Epidermal melanocyte (primary cell): ENCODE measurements around the gene SLC35B2.
A peak's percentile ranks its signal among the peaks of the same experiment; 100 is the strongest.

Experiments used
- DNase-seq: peaks from one replicate; pipeline ENCODE4 v3.0.0; 2011; ENCODE audit warnings: low spot score; ENCODE audit not compliant: insufficient read length

Gene SLC35B2

DNA sequence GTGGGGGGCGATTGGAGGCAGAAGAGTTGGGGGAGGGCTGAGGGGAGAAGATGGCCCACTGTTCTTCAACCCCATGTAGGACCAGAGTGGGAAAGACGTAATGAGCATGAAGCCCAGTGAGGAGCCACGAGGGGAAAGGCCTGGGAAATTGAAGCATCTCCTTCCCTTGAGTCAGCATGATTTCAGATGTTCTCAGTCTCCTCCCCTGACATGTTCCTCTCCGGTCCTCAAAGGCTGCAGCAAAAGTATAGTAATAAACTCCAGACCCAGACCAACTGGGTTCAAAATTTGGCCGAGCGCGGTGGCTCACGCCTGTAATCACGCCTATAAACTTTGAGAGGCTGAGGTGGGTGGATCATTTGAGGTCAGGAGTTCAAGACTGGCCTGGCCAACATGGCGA lies 9.9 kb upstream of the SLC35B2 start:
- DNase-seq = no peak

DNA sequence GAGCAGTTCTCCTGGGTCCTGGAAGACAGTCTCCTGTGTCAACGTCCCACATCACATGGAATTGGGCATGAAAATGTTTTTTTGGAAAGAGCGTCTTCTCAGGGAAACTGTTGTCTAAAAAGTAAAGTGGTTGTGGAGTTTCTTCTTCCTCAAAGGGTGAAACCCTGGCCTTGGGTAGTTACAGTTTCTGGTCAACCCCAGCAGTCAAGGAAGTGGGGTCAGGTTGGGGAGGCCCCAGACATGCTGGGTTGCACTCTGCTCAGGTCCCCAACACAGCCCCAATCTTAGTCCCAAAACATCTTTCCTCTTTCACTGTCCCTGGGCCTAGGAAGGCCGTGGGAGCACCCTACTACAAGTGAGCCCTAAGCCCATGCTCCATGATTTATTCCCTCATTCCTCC lies 9.0 kb upstream of the SLC35B2 start:
- DNase-seq = no peak

DNA sequence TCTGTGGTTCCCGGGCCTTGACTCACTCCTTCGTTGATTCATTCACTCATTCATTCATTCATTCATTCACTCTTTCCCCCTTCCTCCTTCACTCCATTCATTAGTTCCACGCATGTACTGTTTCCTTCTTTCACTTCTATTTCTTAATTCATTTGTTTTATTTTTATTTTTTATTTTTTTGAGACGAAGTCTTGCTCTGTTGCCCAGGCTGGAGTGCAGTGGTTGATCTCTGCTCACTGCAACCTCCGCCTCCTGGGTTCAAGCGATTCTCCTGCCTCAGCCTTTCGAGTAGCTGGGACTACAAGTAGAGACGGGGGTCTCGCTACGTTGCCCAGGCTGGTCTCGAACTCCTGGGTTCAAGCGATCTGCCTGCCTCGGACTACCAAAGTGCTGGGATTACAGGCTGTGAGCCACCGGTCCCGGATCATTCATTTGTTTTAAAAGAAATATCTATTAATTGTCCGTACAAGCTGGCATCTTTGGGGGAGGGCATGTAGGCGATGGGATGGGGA lies 8.4 kb upstream of the SLC35B2 start:
- no peak for DNase-seq

DNA sequence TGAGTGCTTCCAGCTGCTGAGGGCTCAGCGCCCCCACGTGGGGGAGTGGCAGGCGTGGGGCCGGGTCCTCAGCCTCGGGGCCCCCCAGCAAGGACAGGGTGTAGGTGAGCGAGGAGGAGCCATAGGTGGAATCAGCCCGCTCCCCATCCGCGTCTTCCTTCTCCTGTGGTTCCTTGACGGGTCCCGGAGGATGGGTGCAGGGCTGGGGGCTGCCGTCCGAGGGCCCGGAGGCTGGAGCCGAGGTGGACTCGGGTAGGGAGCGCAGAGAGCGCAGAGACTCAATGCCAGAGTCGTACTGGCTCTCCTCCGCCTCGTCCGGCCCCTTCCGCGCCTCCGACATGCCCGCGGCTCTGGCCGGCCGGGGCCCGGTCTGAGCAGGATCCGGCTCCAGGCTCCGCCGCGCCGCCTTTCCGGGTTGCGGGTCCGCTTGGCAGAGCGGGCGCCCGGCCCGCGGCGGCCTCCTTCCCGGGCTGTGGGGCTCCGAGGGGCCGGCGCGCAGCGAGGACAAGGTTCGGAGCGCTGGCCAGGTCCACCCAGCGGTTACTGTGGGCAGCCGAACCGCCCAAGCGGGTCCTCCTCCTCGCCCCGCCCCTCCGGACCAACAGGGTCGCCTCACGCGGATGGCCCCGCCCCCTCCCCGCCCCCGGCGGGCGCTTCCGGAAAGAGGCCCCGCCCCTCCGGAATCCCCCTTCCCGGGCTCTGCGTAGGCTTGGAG lies 7.8 kb upstream of the SLC35B2 start, which contains the start of gene NFKBIE:
Gene NFKBIE (minus strand): TSS at position 545 of the 715 bp plus-strand sequence. CDS start 205 bp downstream, at position 340.
- DNase-seq = peak; percentile 97

DNA sequence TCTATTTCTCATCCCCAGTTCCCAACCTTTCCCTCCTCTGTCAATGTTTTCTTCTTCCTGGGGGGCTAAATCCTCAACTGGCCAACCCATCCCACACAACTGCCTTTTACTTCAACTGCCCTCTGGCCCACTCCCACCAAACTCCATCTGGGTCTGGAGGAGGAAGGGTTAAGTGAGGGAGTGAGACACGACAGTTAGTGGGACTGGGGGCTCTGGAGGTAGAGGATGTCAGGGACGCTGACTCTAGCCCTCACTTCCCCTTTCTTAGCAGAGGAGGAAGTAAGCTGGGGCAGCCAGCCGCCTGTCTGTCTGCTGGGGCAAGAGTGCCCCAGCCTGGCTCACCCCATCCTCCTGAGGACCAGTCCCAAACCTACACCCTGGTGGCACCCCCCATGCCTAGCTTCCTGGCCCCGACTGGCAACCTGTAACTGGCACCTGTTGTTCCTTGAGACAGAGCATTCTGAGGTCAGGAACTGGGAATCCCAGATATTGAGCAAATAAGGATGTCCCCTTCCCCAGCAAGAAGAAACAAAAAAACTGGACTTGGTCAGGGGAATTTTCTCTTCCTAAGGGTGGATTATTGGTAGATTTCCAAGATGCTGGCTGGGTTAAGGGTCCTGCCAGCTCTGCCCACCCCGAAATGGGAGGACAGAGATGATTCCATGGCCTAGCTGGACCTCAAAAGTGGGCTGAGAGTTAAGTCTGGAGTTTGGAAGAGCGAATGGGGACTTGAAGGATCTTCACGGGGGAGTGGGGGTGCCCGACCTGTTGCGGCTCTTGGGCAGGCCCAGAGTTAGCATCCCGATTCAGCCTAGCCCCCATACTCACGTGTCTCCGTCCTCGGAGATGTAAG lies 7.1 kb upstream of the SLC35B2 start:
- no peak for DNase-seq

DNA sequence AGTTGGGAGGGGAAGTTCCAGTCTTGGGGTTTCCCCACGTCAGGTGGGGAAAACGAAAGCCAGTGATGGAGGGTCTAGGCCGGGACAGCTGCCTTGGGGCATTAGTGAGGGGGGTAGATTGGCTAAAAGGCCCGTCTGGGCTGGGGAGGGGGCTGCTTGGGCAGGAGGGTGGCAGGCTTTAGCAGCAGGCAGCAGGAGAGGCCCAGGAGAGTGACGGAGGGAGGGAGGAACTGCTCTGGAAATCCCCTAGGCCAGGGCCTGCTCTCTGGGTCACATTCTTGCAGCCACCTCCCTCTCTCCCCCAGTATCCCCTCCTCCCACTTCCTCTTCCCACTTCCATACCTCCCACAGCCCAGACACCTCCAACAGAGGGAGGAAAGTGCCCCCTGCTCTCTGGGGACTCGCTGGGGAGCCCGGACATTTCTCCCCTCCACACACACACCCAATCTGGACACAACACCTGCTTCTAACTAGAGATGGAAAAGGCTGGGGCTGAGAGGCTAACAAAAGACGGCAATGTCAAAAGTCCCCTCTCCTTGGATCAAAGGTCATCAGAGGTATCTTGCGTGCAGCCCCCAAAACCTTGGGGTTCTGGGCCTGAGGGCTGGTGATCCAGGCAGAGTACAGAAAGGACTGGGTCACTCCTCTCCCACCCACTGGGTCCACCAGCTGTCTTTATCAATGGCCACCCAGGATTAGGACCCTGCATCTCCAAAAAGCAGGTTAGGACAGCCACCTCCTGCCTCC lies 6.2 kb upstream of the SLC35B2 start:
- DNase-seq = no peak

DNA sequence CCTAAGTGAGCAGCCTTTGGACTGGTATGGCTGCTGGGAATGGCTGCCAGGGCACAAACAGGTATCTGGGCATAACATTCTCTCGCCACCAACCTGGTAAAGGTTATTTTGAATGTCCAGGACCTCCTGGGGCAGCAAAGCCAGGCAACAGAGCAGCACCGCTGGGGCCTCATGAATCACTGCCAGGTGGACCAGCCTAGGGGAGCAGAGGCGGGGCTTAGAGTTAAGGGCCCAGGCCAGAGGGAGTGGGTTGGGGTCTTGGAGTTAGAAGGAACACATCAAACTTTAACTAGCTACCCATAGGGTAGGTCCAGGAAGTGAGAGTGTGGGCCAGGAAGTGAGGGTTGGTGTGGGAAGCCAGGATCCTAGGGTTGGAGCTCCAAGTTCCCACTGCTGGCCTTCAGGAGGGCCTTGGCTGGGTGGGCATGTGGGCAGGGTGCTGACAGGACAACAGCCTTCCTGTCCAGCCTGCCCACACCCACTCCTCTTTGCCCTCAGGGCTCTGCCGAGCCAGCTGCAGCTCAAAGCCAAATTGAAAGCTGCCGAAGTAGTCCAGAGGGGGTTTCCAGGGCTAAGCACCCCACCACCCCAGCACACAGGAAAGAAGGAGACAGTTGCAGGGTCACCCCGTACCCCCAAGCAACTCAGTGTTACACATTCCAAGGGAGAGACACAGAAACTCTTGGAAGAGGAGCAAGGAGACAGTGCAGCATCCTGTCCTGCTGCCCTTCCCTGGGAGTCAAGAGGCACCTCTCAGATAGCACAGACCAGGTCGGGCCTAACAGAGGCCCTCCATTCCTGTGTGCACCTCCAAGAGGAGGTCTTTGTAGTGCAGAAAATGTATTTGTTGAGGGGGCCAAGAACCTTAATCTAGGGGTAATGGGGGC lies 5.4 kb upstream of the SLC35B2 start:
- no peak for DNase-seq

DNA sequence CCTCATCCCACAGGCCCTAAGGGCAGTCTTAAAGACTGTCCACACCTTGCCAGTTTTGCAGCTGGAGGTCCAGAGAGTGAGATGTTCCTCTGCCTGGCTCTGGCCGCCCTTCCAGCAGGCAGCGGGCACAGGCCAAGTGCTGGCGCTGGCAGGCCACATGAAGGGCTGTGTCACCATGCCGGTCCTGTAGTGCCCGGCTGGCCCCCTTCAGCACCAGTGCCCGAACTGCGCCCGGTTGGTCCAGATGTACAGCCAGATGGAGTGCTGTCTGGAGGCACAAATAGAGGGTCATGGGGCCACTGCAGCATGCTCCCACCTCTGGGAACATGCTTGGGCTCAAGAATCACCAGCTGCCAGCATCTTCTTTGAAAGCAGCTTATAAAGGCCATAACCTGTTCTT lies 4.3 kb upstream of the SLC35B2 start:
- DNase-seq = no peak

DNA sequence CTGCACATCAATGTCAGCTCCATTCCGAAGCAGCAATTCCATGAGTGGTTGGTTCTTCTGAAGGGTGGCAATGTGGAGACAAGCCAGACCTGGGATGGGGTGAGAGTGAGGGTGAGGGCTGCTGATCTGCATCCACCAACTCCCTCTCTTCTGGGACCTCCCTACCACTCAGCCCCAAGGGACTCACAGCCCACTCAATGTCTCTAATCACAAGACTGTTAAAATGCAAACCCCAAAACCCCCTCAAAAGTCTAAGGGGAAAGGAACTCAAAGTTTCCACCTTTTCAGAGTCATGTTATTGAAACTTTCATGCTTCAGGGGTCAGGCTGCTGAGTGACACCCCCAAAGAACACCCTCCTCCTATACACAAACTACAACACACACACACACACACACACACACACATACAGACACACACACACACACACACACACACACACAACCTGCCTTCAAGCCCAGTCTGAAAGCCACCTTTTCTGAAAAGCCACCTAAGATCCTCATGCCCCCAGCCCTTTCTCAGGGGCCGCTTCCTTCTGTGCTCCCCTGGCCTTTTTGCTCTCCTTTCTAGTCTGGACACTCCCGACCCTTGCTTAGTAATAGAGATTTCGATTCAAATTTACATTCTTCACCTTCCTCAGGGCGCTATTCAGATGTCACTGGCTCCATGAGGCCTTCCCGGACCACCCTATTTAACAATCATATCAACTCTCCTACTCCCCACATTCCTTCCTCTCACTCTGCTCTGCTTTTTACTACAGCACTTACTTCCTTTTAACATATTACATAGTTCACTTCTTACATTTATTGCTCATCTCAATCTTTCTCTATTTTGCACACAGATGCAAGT lies 3.3 kb upstream of the SLC35B2 start:
- DNase-seq = no peak

DNA sequence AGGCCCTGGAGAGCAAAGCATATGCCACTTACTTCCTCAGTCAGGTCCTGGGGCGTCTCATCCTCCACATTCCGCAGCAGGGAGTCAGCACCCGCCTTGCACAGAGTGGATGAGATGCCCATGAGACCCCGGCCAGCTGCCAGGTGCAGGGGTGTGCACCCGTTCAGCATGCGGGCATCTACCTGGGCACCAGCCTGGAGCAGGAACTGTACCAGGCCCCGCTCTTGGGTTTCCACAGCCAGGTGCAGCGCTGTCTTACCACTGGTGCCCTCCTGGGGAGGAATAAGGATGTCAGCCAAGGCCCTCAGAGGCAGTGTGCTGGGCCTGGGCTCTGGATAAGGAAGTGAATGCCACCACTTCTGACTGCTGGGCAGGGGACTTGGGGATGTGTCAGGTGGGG lies 2.7 kb upstream of the SLC35B2 start:
- DNase-seq = no peak

DNA sequence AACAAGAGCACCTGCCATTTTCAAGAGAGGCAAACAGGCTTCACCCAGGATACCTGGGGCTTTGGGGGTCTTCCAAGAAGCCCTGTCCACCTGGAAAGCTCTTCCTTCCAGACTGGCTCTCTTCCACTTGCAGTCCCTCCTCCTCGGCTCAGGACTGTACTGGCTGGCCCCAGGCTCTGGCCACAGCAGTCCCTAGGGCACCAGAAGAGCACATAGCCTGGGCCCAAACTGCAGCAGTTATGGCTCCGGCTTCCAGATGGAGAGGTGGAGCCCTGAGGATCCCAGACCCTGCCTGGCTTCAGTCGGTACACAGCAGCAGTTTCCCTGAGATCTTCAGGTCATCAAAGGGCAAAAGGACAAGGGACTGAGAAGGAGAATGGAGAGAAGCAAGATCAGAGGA lies 1.6 kb upstream of the SLC35B2 start:
- no peak for DNase-seq

DNA sequence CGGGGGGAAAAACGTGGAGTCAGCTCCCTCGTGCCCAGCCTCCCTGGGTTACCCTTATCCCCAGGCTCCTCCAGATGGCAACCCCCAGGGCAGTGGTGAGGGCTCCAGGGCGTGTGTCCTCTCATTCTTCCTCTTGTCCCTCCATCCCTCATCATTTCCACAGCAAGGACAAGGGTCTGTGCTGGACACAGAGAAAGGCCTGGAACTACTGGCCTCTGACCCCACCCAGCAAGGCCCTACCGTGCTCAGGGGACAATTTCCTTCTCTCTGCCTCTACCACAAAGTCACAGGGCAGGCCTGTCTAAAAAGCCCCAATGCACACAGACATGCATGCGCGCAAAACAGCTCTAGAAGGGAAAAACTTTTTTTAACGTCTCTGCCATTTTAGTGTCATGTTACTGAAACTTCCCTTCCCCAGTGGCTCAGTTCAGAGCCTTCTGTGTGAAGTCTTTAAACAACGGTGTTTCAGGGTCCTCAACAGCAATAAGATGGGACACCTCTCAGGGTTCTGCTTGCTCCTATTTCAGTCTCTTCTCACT lies 1.1 kb upstream of the SLC35B2 start:
- DNase-seq = no peak

DNA sequence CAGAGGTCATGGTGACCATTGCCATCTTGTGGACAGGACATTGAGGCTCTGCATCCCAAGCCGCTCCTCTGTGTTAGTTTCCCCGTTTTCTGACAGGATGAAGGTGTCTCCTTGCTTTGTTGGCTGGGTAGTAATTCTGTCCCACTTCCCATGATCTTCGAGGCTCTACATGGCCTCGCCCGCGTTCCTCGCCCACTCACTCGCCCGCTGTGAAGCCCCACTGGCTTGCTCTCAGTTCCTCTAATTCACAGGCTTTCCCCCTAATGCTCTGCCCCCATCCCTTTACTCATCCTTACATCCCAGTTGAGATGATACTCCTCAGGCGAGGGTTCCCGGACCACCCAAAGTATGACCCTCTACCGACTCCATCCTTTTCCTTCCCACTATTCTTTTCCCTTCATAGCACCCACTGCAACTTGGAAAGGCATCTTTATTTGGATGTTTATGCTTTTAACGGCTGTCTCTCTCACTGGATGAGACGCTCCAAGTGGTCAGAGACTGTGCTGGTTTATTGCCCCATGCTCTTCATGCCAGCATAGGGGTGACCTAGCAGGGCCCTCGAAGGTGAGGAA lies 511 bp upstream of the SLC35B2 start:
- DNase-seq = no peak

DNA sequence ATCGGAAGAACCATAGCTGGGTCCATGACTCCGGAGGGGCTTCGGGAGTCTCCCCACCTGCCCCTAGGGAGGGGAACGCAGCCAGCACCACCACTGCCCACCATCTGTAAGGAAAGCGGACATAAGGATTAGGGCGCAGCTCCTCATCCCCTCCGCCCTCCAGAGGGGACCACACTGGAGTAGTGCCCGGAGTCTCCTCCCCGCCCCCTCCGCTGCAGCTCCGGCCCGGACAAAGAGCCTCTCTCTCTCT lies 628 bp downstream of the SLC35B2 start:
- DNase-seq = no peak

DNA sequence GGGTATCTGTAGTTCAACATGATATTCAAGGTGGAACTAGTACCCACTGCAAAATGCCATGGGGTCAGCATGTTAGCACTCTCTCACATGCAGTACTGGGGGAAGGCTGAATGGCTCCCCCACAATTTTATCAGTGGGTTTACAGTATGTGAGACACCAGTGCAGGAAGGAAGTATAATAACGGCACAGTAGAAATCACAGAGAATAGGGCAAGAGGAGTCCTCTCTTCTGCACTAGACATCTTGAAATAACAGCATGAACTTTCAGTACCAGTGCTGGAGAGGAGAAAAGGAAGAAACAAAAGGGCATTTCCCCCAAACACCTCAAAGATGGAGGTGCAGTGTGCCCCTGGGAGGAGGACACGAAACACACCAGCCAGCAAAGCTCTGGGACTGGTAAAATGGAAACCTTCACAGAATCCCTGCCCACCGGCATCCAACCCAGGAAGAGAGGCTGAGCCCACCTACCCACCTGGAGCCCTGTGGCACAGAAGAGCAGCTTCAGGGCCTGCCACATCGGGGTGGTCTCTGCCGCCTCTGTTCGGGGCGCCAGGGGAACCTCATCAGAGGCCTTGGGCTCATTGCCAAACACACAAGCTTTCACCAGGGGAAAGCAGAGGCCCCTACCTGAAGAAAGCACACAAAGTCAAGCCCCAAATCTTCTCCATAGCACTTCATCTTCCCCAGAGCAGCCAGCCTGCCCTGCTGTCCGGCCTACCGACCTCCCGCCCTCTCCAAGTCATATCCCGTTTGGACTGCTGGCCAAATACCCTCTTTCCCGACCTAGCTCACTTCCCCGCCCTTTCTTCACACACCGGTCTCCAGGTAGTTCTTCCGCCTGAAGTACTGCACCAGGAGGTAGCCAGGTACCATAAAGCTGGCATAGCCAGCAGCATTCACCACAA lies 1.2 kb downstream of the SLC35B2 start:
- DNase-seq = no peak

DNA sequence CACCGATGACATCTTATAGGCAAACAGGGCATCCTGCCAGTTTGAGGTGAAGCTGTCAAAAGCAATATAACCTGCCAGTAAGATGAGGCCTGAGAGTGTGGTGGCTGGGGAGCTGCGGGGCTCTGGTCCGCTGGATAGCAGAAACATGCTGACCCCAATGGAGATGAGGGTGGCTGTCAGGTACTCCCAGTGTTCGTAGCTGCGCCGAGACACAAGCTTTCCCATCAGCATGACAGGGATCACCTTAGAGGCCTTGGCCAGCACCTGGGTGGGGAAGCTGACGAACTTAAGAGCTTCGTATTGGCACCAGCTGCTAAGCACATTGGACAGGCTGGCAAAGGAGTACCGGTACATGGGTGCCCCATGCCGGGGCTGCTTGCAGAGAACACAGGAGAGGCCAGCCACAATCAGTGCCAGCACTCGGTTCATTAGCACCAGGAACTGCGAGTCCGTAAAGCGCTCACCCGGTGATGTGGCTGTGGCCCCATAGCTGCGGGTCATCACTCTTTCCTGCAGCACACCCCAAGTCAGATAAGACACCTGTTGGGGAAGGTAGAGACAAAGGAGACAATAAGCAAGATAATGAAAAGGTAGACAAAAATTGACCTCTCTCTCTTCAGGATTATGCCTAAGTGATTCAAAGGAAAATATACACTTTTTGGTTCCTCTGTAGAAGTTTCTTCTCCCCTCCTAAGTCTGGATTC lies 2.1 kb downstream of the SLC35B2 start:
- no peak for DNase-seq

DNA sequence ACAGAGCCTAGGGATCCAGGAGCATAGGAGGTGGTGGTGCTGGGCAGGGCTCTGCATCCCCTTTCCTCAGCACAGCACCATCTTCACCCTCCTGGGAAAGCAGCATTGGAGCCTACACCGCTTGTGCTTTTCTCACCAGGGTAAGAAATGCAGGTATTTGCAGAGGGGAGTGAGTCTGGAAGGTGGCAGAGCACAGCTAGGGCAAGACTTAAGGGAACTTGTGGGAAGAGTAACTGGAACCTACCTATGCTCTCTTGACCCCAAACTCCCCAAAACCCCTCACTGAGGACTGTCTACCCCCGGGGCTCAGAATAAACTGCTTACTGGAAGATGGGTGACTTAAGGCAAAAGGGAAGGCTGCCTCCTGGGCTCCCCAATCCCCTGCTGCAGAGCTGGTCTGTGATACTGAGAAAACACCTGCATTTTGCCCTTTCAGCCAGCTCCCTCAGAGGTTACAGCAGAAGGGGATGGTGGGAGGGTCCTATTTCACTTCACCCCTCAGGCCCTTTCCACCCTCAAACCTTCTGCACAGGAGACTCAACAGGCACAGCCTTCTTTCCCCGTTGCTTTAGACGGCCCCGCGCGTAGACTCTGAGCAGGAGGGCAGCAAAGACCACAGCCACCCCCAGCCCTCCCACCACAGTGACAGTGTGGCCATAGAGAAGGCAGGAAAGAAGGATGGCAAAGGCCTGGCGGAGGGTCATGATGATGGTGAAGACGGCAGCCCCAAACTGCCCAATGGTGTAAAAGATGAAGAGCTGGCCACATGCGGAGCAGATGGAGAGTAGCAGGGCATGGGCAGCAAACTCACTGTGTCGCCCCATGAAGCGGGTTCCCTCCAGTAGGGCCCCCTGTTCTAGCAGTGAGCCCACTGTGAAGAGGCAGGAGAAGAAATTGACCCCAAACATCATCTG lies 2.9 kb downstream of the SLC35B2 start:
- DNase-seq = no peak
